Keratinocyte (primary cell): ENCODE measurements around the gene CDHR1. TPM values are rescaled to one million over a fixed set of nuclear protein-coding genes. Genes with fewer than 3 reads are reported as not detected.

Experiments used
- DNase-seq: peaks from one replicate; pipeline ENCODE4 v3.0.0-alpha.2; 2011; ENCODE audit warnings: low read depth, missing footprints, low spot score
- FAIRE-seq: peaks from 2 replicates; lab custom pipeline; 2011; peaks lifted over from hg19 to GRCh38; lab: Jason Lieb, UNC
- H2AFZ ChIP-seq: 2 replicates; pipeline ENCODE4 v1.6.0; 2012; ENCODE audit warnings: low read length, control low read depth, inconsistent platforms; ENCODE audit not compliant: control insufficient read depth
- H3K27ac ChIP-seq: 2 replicates; pipeline ENCODE4 v1.5.1; 2011; ENCODE audit warnings: low read length; ENCODE audit not compliant: control insufficient read depth, insufficient read depth
- H3K27me3 ChIP-seq: 3 replicates; pipeline ENCODE4 v1.6.0; 2011; ENCODE audit warnings: low read length; ENCODE audit not compliant: control insufficient read depth, insufficient read depth; ENCODE audit errors: extremely low read depth
- H3K36me3 ChIP-seq, 2 experiments: 2 replicates in 1 of 2; 3 replicates in 1 of 2; pipeline ENCODE4 v1.5.1; 2011; ENCODE audit warnings: low read length in 2 of 2, mild to moderate bottlenecking in 1 of 2; ENCODE audit not compliant: control insufficient read depth in 2 of 2, insufficient read depth in 2 of 2; ENCODE audit errors: extremely low read depth in 1 of 2
- H3K4me1 ChIP-seq: 3 replicates; pipeline ENCODE4 v1.5.1; 2011; ENCODE audit warnings: low read length; ENCODE audit not compliant: control insufficient read depth, insufficient read depth; ENCODE audit errors: extremely low read depth
- H3K4me2 ChIP-seq: 3 replicates; pipeline ENCODE4 v1.6.0; 2011; ENCODE audit warnings: low read depth, low read length; ENCODE audit not compliant: control insufficient read depth, insufficient read depth; ENCODE audit errors: extremely low read depth
- H3K4me3 ChIP-seq, 3 experiments: fragments of 200-600 bp in 1 of 3; sonication (generic) in 1 of 3; 2 replicates in 2 of 3; 3 replicates in 1 of 3; pipeline ENCODE4 v1.5.1; 2011 to 2016; ENCODE audit warnings: low read length in 3 of 3, mild to moderate bottlenecking in 3 of 3, control low read depth in 2 of 3, inconsistent platforms in 1 of 3, low read depth in 1 of 3, mixed read lengths in 1 of 3, mixed run types in 1 of 3, moderate library complexity in 1 of 3; ENCODE audit not compliant: control insufficient read depth in 2 of 3, insufficient read depth in 2 of 3; ENCODE audit errors: extremely low read depth in 1 of 3
- H3K79me2 ChIP-seq: 2 replicates; pipeline ENCODE4 v1.6.0; 2012; ENCODE audit warnings: low read length; ENCODE audit not compliant: control insufficient read depth, insufficient read depth
- H3K9ac ChIP-seq: 3 replicates; pipeline ENCODE4 v1.6.0; 2011; ENCODE audit warnings: low read length; ENCODE audit not compliant: control insufficient read depth, insufficient read depth; ENCODE audit errors: extremely low read depth
- H3K9me1 ChIP-seq: 3 replicates; pipeline ENCODE4 v1.6.0; 2011; ENCODE audit warnings: low read length; ENCODE audit not compliant: control insufficient read depth, insufficient read depth; ENCODE audit errors: extremely low read depth
- H3K9me3 ChIP-seq: 2 replicates; pipeline ENCODE4 v1.5.1; 2012; ENCODE audit warnings: low read depth, low read length; ENCODE audit not compliant: control insufficient read depth
- H4K20me1 ChIP-seq: 3 replicates; pipeline ENCODE4 v1.6.0; 2011; ENCODE audit warnings: low read length; ENCODE audit not compliant: control insufficient read depth, insufficient read depth; ENCODE audit errors: extremely low read depth
- CTCF ChIP-seq, 3 experiments: IDR thresholded peaks in 1 of 3; conservative IDR thresholded peaks in 1 of 3; optimal IDR thresholded peaks in 1 of 3; 2 replicates in 2 of 3; 3 replicates in 1 of 3; pipeline versions ENCODE3 to v1.5.1; 2011; ENCODE audit warnings: low read length in 3 of 3, mild to moderate bottlenecking in 3 of 3, moderate library complexity in 2 of 3, control low read depth in 1 of 3, inconsistent platforms in 1 of 3; ENCODE audit not compliant: insufficient read depth in 2 of 3; ENCODE audit errors: extremely low read depth in 1 of 3
- EZH2 ChIP-seq: IDR thresholded peaks from one replicate; pipeline ENCODE4 v1.6.1; 2012; ENCODE audit warnings: inconsistent platforms, mild to moderate bottlenecking, low read length, moderate library complexity
- dilution Hi-C: fragments of 300-500 bp; cut with MboI; formaldehyde crosslinking; loops from one replicate; pipeline ENCODE4 v1.7.0; 2020; ENCODE audit warnings: low sequenced_read_pairs; ENCODE audit not compliant: extremely low pct_ligation_motif_present
- polyA plus RNA-seq, 5 experiments: library from polyadenylated mRNA; depleted of rRNA in 3 of 5; stranded (reverse) in 3 of 5; stranded (forward) in 1 of 5; unstranded in 1 of 5; fragments of >200 nt; gene quantifications; 1 replicate in 1 of 5; 2 replicates in 3 of 5; 3 replicates in 1 of 5; pipeline versions ENCODE4 v1.2.1 to v1.2.3, GENCODE V29; 2011 to 2012; ENCODE audit warnings: missing spikeins in 2 of 5, low read depth in 1 of 5, low replicate concordance in 1 of 5

CDHR1 gene
- polyA plus RNA-seq, 1 donor (not counting 4 experiments of a cell fraction or from before 2014, with no cell fraction given): 5.2 TPM

- TF ChIP-seq EZH2 (no peak), CTCF (optimal IDR thresholded peaks at IDR 0.05 in 1 of 3, IDR thresholded peaks at IDR 0.05 in 1 of 3, conservative IDR thresholded peaks at IDR 0.05 in 1 of 3; ENCODE audit: extremely low read depth in 1 of 3, insufficient read depth in 2 of 3, low read length in 3 of 3) (no peak)
- no peak overlapping the region for H2AFZ ChIP-seq
- H3K79me2 ChIP-seq: no peaks in the 10 kb centered on the region
- no peaks in the 10 kb centered on the region for H3K9me3 ChIP-seq
- H3K4me3 ChIP-seq: no peak overlapping the region
- H3K36me3 ChIP-seq: no peaks in the 10 kb centered on the region
- H4K20me1 ChIP-seq: no peaks in the 10 kb centered on the region
- no peak for DNase-seq
- FAIRE-seq: no peak
- no peaks in the 10 kb centered on the region for H3K9me1 ChIP-seq
- H3K27ac ChIP-seq: no peak overlapping the region
- no peak overlapping the region for H3K4me2 ChIP-seq
- no peaks in the 10 kb centered on the region for H3K4me1 ChIP-seq
- no peak overlapping the region for H3K9ac ChIP-seq
- dilution Hi-C loops: no loop called here
- H3K27me3 ChIP-seq: no peaks in the 10 kb centered on the region
Observed at GRCh38 chr10:84221916-84222315, 27.6 kb downstream of the CDHR1 start.

- no peaks in the 10 kb centered on the region for H3K4me1 ChIP-seq
- H3K9ac ChIP-seq: no peak overlapping the region
- no peaks in the 10 kb centered on the region for H3K9me3 ChIP-seq
- H4K20me1 ChIP-seq: no peaks in the 10 kb centered on the region
- no peak overlapping the region for H3K27ac ChIP-seq
- H3K27me3 ChIP-seq: no peaks in the 10 kb centered on the region
- no peaks in the 10 kb centered on the region for H3K79me2 ChIP-seq
- TF ChIP-seq CTCF (optimal IDR thresholded peaks at IDR 0.05 in 1 of 3, IDR thresholded peaks at IDR 0.05 in 1 of 3, conservative IDR thresholded peaks at IDR 0.05 in 1 of 3; ENCODE audit: extremely low read depth in 1 of 3, insufficient read depth in 2 of 3, low read length in 3 of 3) (no peak), EZH2 (no peak)
- DNase-seq (no peak), FAIRE-seq (no peak)
- dilution Hi-C loops: no loop called here
- no peaks in the 10 kb centered on the region for H3K9me1 ChIP-seq
- no peaks in the 10 kb centered on the region for H3K36me3 ChIP-seq
- no peak overlapping the region for H3K4me3 ChIP-seq
- no peak overlapping the region for H3K4me2 ChIP-seq
- no peak overlapping the region for H2AFZ ChIP-seq
Observed at GRCh38 chr10:84224411-84225028, 30.2 kb downstream of the CDHR1 start.
